H1 (cell line): Measurements from ENCODE around the gene CISTR. TPM values are rescaled to one million over a fixed set of nuclear protein-coding genes. Genes with fewer than 3 reads are reported as not detected.

ENCODE experiments used
- CTCF ChIA-PET: fragments of 300-600 bp; sonication (Branson Sonifier 250); formaldehyde crosslinking; loops from one replicate; lab custom pipeline; 2021; ENCODE audit not compliant: partially characterized antibody; lab: Charles Lee
- POLR2A ChIA-PET: fragments of 300-600 bp; sonication (Branson Sonifier 250); formaldehyde crosslinking; loops from one replicate; lab custom pipeline; 2021; ENCODE audit warnings: inconsistent platforms; ENCODE audit not compliant: partially characterized antibody; lab: Charles Lee
- DNase-seq, 2 experiments: peaks; one replicate each; pipeline versions ENCODE4 v3.0.0 to v3.0.0-alpha.2; 2010 to 2022; ENCODE audit warnings: low spot score in 2 of 2, low read depth in 1 of 2, mixed read lengths in 1 of 2
- FAIRE-seq: peaks from 2 replicates; lab custom pipeline; 2011; peaks lifted over from hg19 to GRCh38; lab: Jason Lieb, UNC
- H2AFZ ChIP-seq: 2 replicates; pipeline ENCODE4 v1.8.1; 2012; ENCODE audit warnings: low read length, inconsistent platforms
- H2AK5ac ChIP-seq: 2 replicates; pipeline ENCODE4 v1.6.1; 2013; ENCODE audit warnings: low read depth, low read length
- H2BK120ac ChIP-seq: replicated peaks from 2 replicates; pipeline ENCODE3; 2013; ENCODE audit warnings: low read depth, low read length, inconsistent platforms
- H2BK12ac ChIP-seq: 2 replicates; pipeline ENCODE4 v1.6.1; 2013; ENCODE audit warnings: low read depth, low read length
- H2BK15ac ChIP-seq: 2 replicates; pipeline ENCODE4 v1.6.1; 2013; ENCODE audit warnings: low read length
- H2BK20ac ChIP-seq: 2 replicates; pipeline ENCODE4 v1.6.1; 2013; ENCODE audit warnings: low read length
- H2BK5ac ChIP-seq: 2 replicates; pipeline ENCODE4 v1.6.1; 2013; ENCODE audit warnings: low read depth, low read length
- H3K14ac ChIP-seq: 2 replicates; pipeline ENCODE4 v1.6.1; 2013; ENCODE audit warnings: inconsistent platforms; ENCODE audit not compliant: insufficient read length
- H3K18ac ChIP-seq: 2 replicates; pipeline ENCODE4 v1.6.1; 2013; ENCODE audit warnings: low read length; ENCODE audit errors: extremely low read depth
- H3K23ac ChIP-seq: 2 replicates; pipeline ENCODE4 v1.6.1; 2013; ENCODE audit warnings: inconsistent platforms; ENCODE audit not compliant: insufficient read length
- H3K23me2 ChIP-seq: 2 replicates; pipeline ENCODE4 v1.6.1; 2013; ENCODE audit warnings: low read depth, low read length
- H3K27ac ChIP-seq: 2 replicates; pipeline ENCODE4 v1.6.1; 2011; ENCODE audit warnings: low read depth, low read length, inconsistent platforms
- H3K27me3 ChIP-seq, 4 experiments: replicated peaks in 1 of 4; 1 replicate in 1 of 4; 2 replicates in 3 of 4; pipeline versions ENCODE4 v1.6.1 to v1.8.1; 2011 to 2013; ENCODE audit warnings: low read length in 3 of 4, mild to moderate bottlenecking in 3 of 4, inconsistent platforms in 2 of 4, mixed read lengths in 2 of 4, moderate library complexity in 1 of 4; ENCODE audit not compliant: control insufficient read depth in 3 of 4, insufficient read depth in 3 of 4; ENCODE audit errors: extremely low read depth in 1 of 4
- H3K36me3 ChIP-seq, 4 experiments: 2 replicates each; pipeline versions ENCODE4 v1.6.1 to v1.8.1; 2011 to 2013; ENCODE audit warnings: mild to moderate bottlenecking in 4 of 4, low read length in 3 of 4, moderate library complexity in 2 of 4, control low read depth in 1 of 4, inconsistent platforms in 1 of 4; ENCODE audit not compliant: insufficient read depth in 4 of 4, control insufficient read depth in 2 of 4
- H3K4ac ChIP-seq: replicated peaks from 2 replicates; pipeline ENCODE3; 2013; ENCODE audit warnings: low read length, low read depth, mixed read lengths, inconsistent platforms; ENCODE audit not compliant: insufficient read length
- H3K4me1 ChIP-seq, 4 experiments: replicated peaks in 1 of 4; 1 replicate in 1 of 4; 2 replicates in 3 of 4; pipeline versions ENCODE4 v1.6.1 to v1.8.1; 2011 to 2013; ENCODE audit warnings: low read length in 3 of 4, inconsistent platforms in 2 of 4, mixed read lengths in 1 of 4; ENCODE audit not compliant: insufficient read depth in 4 of 4, control insufficient read depth in 3 of 4
- H3K4me2 ChIP-seq, 2 experiments: 2 replicates each; pipeline versions ENCODE4 v1.6.1 to v1.8.1; 2011 to 2013; ENCODE audit warnings: low read depth in 2 of 2, low read length in 2 of 2, control low read depth in 1 of 2, inconsistent platforms in 1 of 2, mild to moderate bottlenecking in 1 of 2; ENCODE audit not compliant: insufficient read depth in 1 of 2
- H3K4me3 ChIP-seq, 4 experiments: fragments of 200-600, 300-600 bp in 1 of 4; sonication (generic), shearing (Covaris generic), sonication (Bioruptor Twin) in 1 of 4; 2 replicates each; pipeline versions ENCODE4 v1.5.1 to v1.8.1; 2011 to 2016; ENCODE audit warnings: low read length in 4 of 4, low read depth in 3 of 4, control low read depth in 2 of 4, inconsistent platforms in 2 of 4, mild to moderate bottlenecking in 2 of 4, mixed read lengths in 1 of 4, moderate library complexity in 1 of 4; ENCODE audit not compliant: insufficient read depth in 2 of 4; ENCODE audit errors: extremely low read depth in 1 of 4
- H3K56ac ChIP-seq: replicated peaks from 2 replicates; pipeline ENCODE3; 2013; ENCODE audit warnings: low read depth, mild to moderate bottlenecking, mixed read lengths, low read length, inconsistent platforms; ENCODE audit not compliant: insufficient read length
- H3K79me1 ChIP-seq: 2 replicates; pipeline ENCODE4 v1.6.1; 2013; ENCODE audit warnings: low read depth, low read length, control low read depth
- H3K79me2 ChIP-seq, 2 experiments: 2 replicates each; pipeline versions ENCODE4 v1.6.1 to v1.8.1; 2012 to 2013; ENCODE audit warnings: low read length in 2 of 2, mild to moderate bottlenecking in 2 of 2, inconsistent platforms in 1 of 2; ENCODE audit not compliant: insufficient read depth in 2 of 2, control insufficient read depth in 1 of 2
- H3K9ac ChIP-seq, 4 experiments: replicated peaks in 1 of 4; 1 replicate in 1 of 4; 2 replicates in 3 of 4; pipeline versions ENCODE4 v1.6.1 to v1.8.1; 2011 to 2013; ENCODE audit warnings: low read depth in 3 of 4, low read length in 3 of 4, control low read depth in 2 of 4, mild to moderate bottlenecking in 2 of 4, moderate library complexity in 2 of 4, inconsistent platforms in 1 of 4; ENCODE audit errors: extremely low read depth in 1 of 4
- H3K9me3 ChIP-seq, 2 experiments: 2 replicates each; pipeline versions ENCODE4 v1.6.1 to v1.8.1; 2012 to 2013; ENCODE audit warnings: mild to moderate bottlenecking in 2 of 2, moderate library complexity in 2 of 2, control low read depth in 1 of 2, inconsistent platforms in 1 of 2, low read depth in 1 of 2, low read length in 1 of 2, mixed read lengths in 1 of 2; ENCODE audit not compliant: insufficient read depth in 2 of 2
- H4K20me1 ChIP-seq, 2 experiments: replicated peaks in 1 of 2; 2 replicates each; pipeline versions ENCODE3 to v1.8.1; 2011 to 2013; ENCODE audit warnings: inconsistent platforms in 2 of 2, low read length in 2 of 2, mild to moderate bottlenecking in 1 of 2; ENCODE audit not compliant: insufficient read depth in 2 of 2, control insufficient read depth in 1 of 2
- H4K5ac ChIP-seq: 2 replicates; pipeline ENCODE4 v1.6.1; 2013; ENCODE audit warnings: low read length, low read depth, mixed read lengths, inconsistent platforms; ENCODE audit not compliant: insufficient read length
- H4K8ac ChIP-seq: 2 replicates; pipeline ENCODE4 v1.8.0; 2013; ENCODE audit warnings: mild to moderate bottlenecking, moderate library complexity, low read length, inconsistent platforms; ENCODE audit not compliant: insufficient read depth; ENCODE audit errors: extremely low read depth
- H4K91ac ChIP-seq: replicated peaks from 2 replicates; pipeline ENCODE3; 2013; ENCODE audit warnings: low read length, mixed read lengths, inconsistent platforms; ENCODE audit not compliant: insufficient read length
- ATF2 ChIP-seq: IDR thresholded peaks from 2 replicates; pipeline ENCODE4 v1.6.1; 2012; ENCODE audit warnings: low read length, inconsistent platforms
- BRCA1 ChIP-seq: IDR thresholded peaks from 2 replicates; pipeline ENCODE4 v1.6.1; 2012; ENCODE audit warnings: low read depth, low read length, improper control_type of control experiment
- CBX8 ChIP-seq: fragments of 300-800, 300-1000 bp; sonication (generic); IDR thresholded peaks from 2 replicates; pipeline ENCODE4 v1.7.1; 2016; ENCODE audit warnings: low read depth, low read length, borderline replicate concordance
- CTBP2 ChIP-seq: IDR thresholded peaks from 2 replicates; pipeline ENCODE4 v1.7.0; 2011; ENCODE audit warnings: borderline replicate concordance, mild to moderate bottlenecking, moderate library complexity, mixed read lengths, low read length; ENCODE audit not compliant: insufficient read depth, insufficient read length
- GABPA ChIP-seq: IDR thresholded peaks from 2 replicates; pipeline ENCODE4 v1.6.1; 2011; ENCODE audit warnings: mild to moderate bottlenecking, low read length, moderate library complexity, borderline replicate concordance; ENCODE audit not compliant: insufficient read depth
- HDAC6 ChIP-seq: IDR thresholded peaks from one replicate; pipeline ENCODE4 v1.7.1; 2012; ENCODE audit warnings: low read depth, mild to moderate bottlenecking, inconsistent platforms, low read length, moderate library complexity
- KDM5A ChIP-seq: fragments of 200-600 bp; IDR thresholded peaks from 2 replicates; pipeline ENCODE4 v1.7.1; 2012; ENCODE audit warnings: mild to moderate bottlenecking, low read length, inconsistent platforms, mixed read lengths
- NANOG ChIP-seq: IDR thresholded peaks from 2 replicates; pipeline ENCODE4 v1.6.1; 2011; ENCODE audit warnings: low read length, low read depth, mild to moderate bottlenecking, inconsistent platforms; ENCODE audit not compliant: insufficient read depth, poor library complexity, severe bottlenecking
- RFX5 ChIP-seq: IDR thresholded peaks from 2 replicates; pipeline ENCODE4 v1.6.1; 2011; ENCODE audit warnings: low read depth, low read length, improper control_type of control experiment, borderline replicate concordance
- SP4 ChIP-seq: IDR thresholded peaks from 2 replicates; pipeline ENCODE4 v1.6.1; 2012; ENCODE audit warnings: low read length, inconsistent platforms
- ZNF274 ChIP-seq: IDR thresholded peaks from 2 replicates; pipeline ENCODE4 v1.7.0; 2012; ENCODE audit warnings: low read length, borderline replicate concordance; ENCODE audit errors: extremely low read depth
- WGBS, 2 experiments: shearing (Covaris generic) in 1 of 2; methylation state at CpG; one replicate each; pipeline versions ENCODE4 v1.1.6 to v1.1.7; 2013 to 2015; ENCODE audit warnings: low lambda C conversion rate in 2 of 2, mixed read lengths in 2 of 2, inconsistent platforms in 1 of 2, low coverage in 1 of 2, missing lambda C conversion rate in 1 of 2; ENCODE audit not compliant: insufficient replicate concordance in 2 of 2, insufficient coverage in 1 of 2, insufficient read length in 1 of 2; ENCODE audit errors: extremely low coverage in 1 of 2, missing lambda C conversion rate in 1 of 2; 5-methylcytosine and 5-hydroxymethylcytosine counted together
- polyA plus RNA-seq, 7 experiments: library from polyadenylated mRNA; depleted of rRNA in 3 of 7; stranded (reverse) in 5 of 7; unstranded in 2 of 7; fragments of >200 nt in 5 of 7; fragments of 200-250 nt in 2 of 7; gene quantifications; 1 replicate in 5 of 7; 2 replicates in 1 of 7; 4 replicates in 1 of 7; pipeline versions ENCODE4 v1.2.1 to v1.2.3, GENCODE V29; 2011 to 2013; ENCODE audit warnings: missing spikeins in 2 of 7, mixed read lengths in 2 of 7
- total RNA-seq: library from RNA; stranded (reverse); fragmentation: NEBNext Ultra II Directional; extraction: Animal tissue kit (Norgen Biotek cat#: 25700); gene quantifications from 2 replicates; pipeline ENCODE4 v1.2.1, GENCODE V29; 2021

CISTR gene
- total and polyA plus RNA-seq, 2 of the 8 experiments (the other 6 are each of a cell fraction or from before 2014, with no cell fraction given) = not detected

DNA sequence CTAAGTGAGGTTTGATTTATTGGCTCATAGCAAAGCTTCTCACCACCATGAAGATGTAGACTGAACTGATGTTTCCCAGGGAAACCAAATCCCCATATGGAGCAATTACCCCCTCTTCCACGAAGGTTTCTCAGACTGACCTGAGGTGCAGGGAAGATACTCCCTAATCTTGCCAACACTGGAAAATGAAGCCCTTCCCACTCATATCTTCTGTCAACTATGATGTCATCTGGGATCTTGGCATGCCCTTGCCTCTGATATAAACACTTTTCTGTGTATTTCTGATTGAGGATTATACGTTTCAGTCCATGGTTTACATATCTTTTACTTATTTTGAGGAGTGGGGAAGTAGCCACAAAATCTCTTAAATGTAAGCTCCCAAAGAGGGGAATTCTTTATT, 14.1 kb upstream of the CISTR start:
- no peak for TF ChIP-seq ZNF274
- TF ChIP-seq KDM5A = no peak
- no peak for TF ChIP-seq HDAC6
- TF ChIP-seq SP4 = no peak
- TF ChIP-seq BRCA1 = no peak
- TF ChIP-seq NANOG = no peak
- no peak for TF ChIP-seq GABPA
- no peak for TF ChIP-seq ATF2
- no peak for TF ChIP-seq CTBP2
- TF ChIP-seq CBX8 = no peak
- no peak for TF ChIP-seq RFX5
- TF ChIP-seq, all 59 proteins: peak for 0
- Histone ChIP-seq H3K4me1 (no peaks in the 10 kb centered on the region), H3K18ac (no peak overlapping the region), H3K27ac (no peak overlapping the region), H4K91ac (no peak overlapping the region), H3K14ac (no peak overlapping the region), H3K23ac (no peak overlapping the region), H3K4ac (no peak overlapping the region), H3K9ac (no peak overlapping the region), H4K20me1 (peaks cover 0 to 1% of the 10 kb centered on the region in 2 experiments), H2BK15ac (no peak overlapping the region), H2AK5ac (no peak overlapping the region), H2BK20ac (no peak overlapping the region), H3K9me3 (no peaks in the 10 kb centered on the region), H3K4me2 (no peak overlapping the region), H3K36me3 (no peaks in the 10 kb centered on the region), H2BK5ac (no peak overlapping the region), H2BK12ac (no peak overlapping the region), H2AFZ (no peak overlapping the region), H3K56ac (no peak overlapping the region), H3K23me2 (no peaks in the 10 kb centered on the region; the same call in 1 of the 2 replicates), H3K27me3 (peaks cover 0 to 22% (median 9%) of the 10 kb centered on the region in 4 experiments; a peak in 5 of 7 replicates), H3K79me1 (no peaks in the 10 kb centered on the region), H4K5ac (no peak overlapping the region), H3K79me2 (no peaks in the 10 kb centered on the region), H2BK120ac (no peak overlapping the region), H3K4me3 (no peak overlapping the region), H4K8ac (no peak overlapping the region)
- WGBS, 2 experiments = 75% methylated on average over 2 of the region's 2 CpGs; no CpG with 5 or more reads in 1 of the 2 experiments
- FAIRE-seq (no peak), DNase-seq (no peak)
- POLR2A ChIA-PET = interaction anchor here (0.6 kb wide), 1 partner anchor 148 kb away, joined by 4 read pairs; no protein-coding TSS in a partner anchor
- CTCF ChIA-PET = interaction anchor here (0.6 to 2.8 kb wide), 10 partner anchors 9 to 435 kb away, joined by 3 to 20 read pairs (median 5); partner anchors contain the start of gene HOXC13
